Measurements from ENCODE around the gene HOXB3. TPM values are rescaled to one million over a fixed set of nuclear protein-coding genes. Genes with fewer than 3 reads are reported as not detected.

HOXB3 gene
- total RNA-seq, 1 donor from 2014 or later = 93.7 TPM

GRCh38 chr17:48587276-48588073 is 2.6 kb downstream of the HOXB3 start:
- peaks cover 97% of the 10 kb centered on the region for H3K27me3 Mint-ChIP-seq
- TF ChIP-seq CTCF (conservative IDR thresholded peaks at IDR 0.05) = no peak

GRCh38 chr17:48586355-48587258 is 3.4 kb downstream of the HOXB3 start:
- no peak for DNase-seq (ENCODE audit: extremely low spot score, unreplicated experiment)
- peak overlapping the region; percentile 97 for H3K27ac Mint-ChIP-seq
- H3K27me3 Mint-ChIP-seq = peaks cover 95% of the 10 kb centered on the region
- H3K4me1 Mint-ChIP-seq (ENCODE audit: unreplicated experiment) = peaks cover 63% of the 10 kb centered on the region
- H3K9me3 Mint-ChIP-seq = no peaks in the 10 kb centered on the region
- TF ChIP-seq CTCF (conservative IDR thresholded peaks at IDR 0.05) = no peak
- H3K36me3 Mint-ChIP-seq = peaks cover 53% of the 10 kb centered on the region
- H3K4me3 Mint-ChIP-seq = peak overlapping the region; percentile 91

More at GRCh38 chr17:48587276-48588073, 2.6 kb downstream of the HOXB3 start:
- peaks cover 52% of the 10 kb centered on the region for H3K36me3 Mint-ChIP-seq
- peak overlapping the region; percentile 97 for H3K27ac Mint-ChIP-seq
- peak overlapping the region; percentile 91 for H3K4me3 Mint-ChIP-seq
- DNase-seq (ENCODE audit: extremely low spot score, unreplicated experiment) = no peak
- peaks cover 62% of the 10 kb centered on the region for H3K4me1 Mint-ChIP-seq (ENCODE audit: unreplicated experiment)
- H3K9me3 Mint-ChIP-seq = no peaks in the 10 kb centered on the region

- H3K27ac Mint-ChIP-seq = peak overlapping the region; percentile 97
Observed at GRCh38 chr17:48584223-48584741, 5.8 kb downstream of the HOXB3 start.

GRCh38 chr17:48583708-48584222 is 6.3 kb downstream of the HOXB3 start:
- Mint-ChIP-seq H3K4me3 (peak overlapping the region; percentile 91), H3K27me3 (peaks cover 95% of the 10 kb centered on the region), H3K9me3 (no peaks in the 10 kb centered on the region), H3K36me3 (peaks cover 42% of the 10 kb centered on the region), H3K4me1 (ENCODE audit: unreplicated experiment) (peaks cover 58% of the 10 kb centered on the region), H3K27ac (peak overlapping the region; percentile 97)
- DNase-seq (ENCODE audit: extremely low spot score, unreplicated experiment) = no peak
- TF ChIP-seq CTCF (conservative IDR thresholded peaks at IDR 0.05) = no peak

More at GRCh38 chr17:48584223-48584741, 5.8 kb downstream of the HOXB3 start:
- Mint-ChIP-seq H3K4me3 (peak overlapping the region; percentile 91), H3K9me3 (no peaks in the 10 kb centered on the region), H3K4me1 (ENCODE audit: unreplicated experiment) (peaks cover 53% of the 10 kb centered on the region), H3K27me3 (peaks cover 95% of the 10 kb centered on the region), H3K36me3 (peaks cover 37% of the 10 kb centered on the region)
- no peak for DNase-seq (ENCODE audit: extremely low spot score, unreplicated experiment)
- TF ChIP-seq CTCF (conservative IDR thresholded peaks at IDR 0.05) = no peak

- Mint-ChIP-seq H3K4me3 (peak overlapping the region; percentile 91), H3K27ac (peak overlapping the region; percentile 97), H3K4me1 (ENCODE audit: unreplicated experiment) (peaks cover 53% of the 10 kb centered on the region), H3K9me3 (no peaks in the 10 kb centered on the region), H3K36me3 (peaks cover 42% of the 10 kb centered on the region), H3K27me3 (peaks cover 90% of the 10 kb centered on the region)
- no peak for DNase-seq (ENCODE audit: extremely low spot score, unreplicated experiment)
- TF ChIP-seq CTCF (conservative IDR thresholded peaks at IDR 0.05) = no peak
Observed at GRCh38 chr17:48582750-48583069, 7.3 kb downstream of the HOXB3 start.

Measured in type B pancreatic cell (in vitro differentiated cells).